RPMI8226 (cell line): ENCODE measurements around the gene ZDHHC11B.

Experiments used
- DNase-seq: peaks from one replicate; pipeline ENCODE4 v3.0.0-alpha.2; 2015

Gene ZDHHC11B

DNA sequence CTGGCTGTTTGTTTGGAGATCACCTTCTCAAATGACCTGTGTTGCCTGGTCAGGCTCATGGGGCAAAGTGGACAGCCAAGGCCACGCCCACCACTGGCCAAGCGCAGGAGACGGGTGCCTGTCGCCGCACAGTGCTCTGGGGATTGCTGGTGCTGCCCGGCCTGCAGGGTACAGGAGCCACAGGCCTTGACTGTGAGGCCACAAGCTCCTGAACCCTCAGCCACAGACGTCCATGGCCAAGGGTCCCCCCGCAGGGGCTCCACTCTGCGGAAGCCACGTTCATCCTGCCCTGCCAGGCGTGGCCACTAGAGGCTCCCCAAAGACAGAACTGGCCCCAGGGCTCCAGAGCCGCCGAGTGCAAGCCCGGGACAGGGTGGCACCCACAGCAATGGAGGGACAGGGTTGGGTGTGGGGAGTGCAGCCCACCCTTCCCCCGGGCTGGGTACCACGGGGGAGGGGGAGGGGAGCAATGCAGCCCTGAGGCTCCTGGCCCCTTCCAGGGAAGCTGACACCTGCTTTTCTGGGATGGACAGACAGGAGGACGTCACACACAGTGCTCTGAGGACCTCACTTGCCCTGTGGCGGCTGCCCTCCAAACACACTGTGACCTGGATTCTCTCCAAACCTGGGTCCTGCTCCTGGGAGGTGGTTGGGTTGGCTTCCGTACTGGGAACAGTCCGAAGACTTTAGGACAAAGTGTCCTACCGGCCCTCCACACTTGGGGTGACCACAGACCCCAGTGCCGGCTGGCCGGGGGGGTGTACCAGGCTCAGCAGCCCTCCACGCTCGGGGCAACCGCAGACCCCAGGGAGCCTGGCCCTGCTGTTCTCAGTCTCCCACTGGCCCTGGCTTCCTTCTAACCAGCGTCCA, 112.8 kb downstream of the ZDHHC11B start:
- peak; percentile 79 for DNase-seq

DNA sequence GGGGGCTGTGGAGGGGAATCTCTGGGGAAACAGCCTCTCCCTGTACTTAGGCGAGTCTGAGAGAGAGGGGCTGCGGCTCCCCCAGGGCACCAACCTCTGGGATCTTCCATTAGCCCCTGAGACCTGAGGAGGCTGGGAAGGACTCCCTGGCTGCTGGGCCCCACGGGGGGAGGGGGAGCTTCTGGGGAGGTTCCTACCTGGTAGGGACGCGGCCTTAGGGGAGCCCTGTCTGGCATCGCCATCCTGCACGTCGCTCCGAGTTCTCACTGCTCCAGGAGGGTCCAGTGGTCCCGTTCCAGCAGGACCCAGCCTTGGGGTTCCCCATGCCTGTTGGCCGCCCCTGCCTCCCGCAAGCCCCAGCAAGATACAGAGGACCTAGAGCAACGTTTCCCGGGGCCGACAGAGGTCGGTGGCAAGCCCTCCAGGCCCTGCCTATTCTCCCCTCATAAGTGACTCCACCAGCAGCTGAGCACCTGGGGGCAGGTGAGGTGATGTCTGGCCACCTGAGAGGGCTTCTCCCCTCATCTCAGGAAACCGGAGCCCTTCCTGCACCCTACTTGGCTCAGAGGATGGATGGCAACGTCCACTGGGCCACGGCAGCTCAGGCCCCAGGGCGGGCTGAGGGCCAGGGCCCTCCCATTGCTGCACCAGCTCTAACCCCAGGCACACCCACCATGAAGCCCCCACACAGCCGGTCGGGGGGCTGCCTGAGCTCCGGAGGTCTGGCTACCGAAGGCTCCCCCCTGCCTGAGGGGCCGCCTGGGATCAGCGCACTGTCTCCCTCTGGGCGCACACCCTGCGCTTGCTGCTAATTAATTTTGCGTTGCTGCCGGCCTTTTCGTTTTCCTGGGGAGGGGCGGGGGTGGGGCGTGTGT, 113.9 kb downstream of the ZDHHC11B start:
- no peak for DNase-seq

DNA sequence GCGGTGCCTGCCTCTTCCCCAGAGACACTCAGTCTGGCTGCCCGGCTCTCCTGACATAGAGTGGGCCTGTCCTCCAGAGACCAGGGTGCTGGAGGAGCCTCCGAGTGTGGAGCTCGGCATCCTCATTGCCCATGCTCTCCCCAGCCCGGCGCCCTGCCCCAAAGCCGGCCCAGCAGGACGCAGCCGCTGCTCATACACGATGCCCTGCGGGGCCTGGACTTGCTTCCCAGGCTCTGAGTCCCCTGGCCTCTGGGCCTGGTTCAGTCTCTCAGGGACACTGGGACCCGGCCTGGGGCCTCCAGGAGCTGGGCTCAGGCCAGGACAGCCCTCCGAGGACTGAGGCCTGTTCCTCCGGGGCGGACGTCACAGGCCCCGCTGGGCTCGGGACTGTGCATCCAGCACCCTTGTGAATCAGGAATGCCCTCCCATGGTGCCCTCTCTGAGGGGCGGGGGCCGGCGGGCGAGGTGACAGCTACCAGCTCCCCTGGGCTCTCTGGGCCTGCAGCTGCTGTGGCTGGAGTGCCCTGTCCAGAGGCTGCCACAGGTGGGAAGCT, 114.6 kb downstream of the ZDHHC11B start:
- no peak for DNase-seq

DNA sequence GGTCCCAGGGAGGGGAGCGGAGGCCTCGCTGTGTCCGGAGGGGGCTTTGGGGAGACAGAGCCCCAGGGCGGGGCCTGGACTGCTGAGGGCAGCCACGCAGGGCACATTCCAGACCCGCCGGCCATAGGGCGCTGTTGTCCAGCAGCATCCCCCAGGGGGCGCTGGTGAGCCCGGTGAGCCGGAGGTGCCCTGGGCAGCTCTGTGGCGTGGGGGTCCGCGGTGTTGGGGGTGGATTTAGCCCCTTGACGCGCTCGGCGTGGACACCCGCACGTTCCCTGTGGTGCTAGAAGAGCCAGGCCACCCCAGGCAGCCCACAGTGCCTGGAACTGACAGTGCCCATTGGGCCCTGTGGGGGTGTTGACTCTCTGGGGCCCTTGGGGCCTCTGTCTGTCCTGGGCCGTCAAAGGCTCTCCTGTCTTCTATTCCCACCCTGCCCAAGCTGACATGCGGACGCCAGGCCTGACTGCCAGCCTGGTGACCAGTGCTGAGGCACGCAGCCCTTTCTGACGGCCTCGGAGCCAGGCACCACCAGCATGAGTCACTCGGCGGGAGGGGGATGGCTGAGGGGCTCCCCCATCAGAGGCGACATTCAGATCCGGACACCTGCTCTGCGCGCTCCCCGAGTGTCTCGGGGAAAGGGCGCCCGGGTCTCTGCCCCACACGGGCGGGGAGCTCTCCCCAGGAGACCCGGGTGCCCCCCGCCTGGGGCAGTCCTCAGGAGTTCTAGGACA, 115.3 kb downstream of the ZDHHC11B start:
- peak; percentile 33 for DNase-seq

DNA sequence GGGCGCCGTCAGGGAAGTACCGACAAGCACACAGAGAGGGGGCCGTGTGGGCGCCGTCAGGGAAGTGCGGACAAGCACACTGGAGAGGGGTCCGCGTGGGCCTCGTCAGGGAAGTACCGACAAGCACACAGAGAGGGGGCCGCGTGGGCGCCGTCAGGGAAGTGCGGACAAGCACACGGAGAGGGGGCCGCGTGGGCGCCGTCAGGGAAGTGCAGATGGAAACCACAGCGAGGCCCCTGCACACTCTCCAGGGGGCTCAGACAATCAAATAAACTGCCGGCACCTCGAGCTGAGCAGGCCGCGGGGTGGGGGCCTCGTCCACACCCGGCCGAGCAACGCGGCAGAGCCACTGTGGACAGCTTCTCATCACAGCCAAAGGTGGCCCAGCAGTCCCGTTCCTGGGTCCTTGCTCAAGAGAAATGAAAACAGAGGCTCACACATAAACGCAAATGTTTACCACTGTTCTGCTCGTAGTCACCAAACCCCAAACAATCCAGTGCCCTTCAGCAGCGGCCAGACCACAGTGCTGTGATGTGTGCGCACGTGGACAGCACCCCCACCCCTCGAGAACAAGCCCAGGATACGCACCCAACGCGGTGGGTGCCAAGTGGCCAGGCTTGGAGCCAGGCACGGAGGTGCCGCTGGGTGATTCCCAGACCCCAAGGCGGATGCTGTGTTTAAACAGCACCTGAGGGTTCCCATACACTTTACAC, 116.1 kb downstream of the ZDHHC11B start:
- no peak for DNase-seq

DNA sequence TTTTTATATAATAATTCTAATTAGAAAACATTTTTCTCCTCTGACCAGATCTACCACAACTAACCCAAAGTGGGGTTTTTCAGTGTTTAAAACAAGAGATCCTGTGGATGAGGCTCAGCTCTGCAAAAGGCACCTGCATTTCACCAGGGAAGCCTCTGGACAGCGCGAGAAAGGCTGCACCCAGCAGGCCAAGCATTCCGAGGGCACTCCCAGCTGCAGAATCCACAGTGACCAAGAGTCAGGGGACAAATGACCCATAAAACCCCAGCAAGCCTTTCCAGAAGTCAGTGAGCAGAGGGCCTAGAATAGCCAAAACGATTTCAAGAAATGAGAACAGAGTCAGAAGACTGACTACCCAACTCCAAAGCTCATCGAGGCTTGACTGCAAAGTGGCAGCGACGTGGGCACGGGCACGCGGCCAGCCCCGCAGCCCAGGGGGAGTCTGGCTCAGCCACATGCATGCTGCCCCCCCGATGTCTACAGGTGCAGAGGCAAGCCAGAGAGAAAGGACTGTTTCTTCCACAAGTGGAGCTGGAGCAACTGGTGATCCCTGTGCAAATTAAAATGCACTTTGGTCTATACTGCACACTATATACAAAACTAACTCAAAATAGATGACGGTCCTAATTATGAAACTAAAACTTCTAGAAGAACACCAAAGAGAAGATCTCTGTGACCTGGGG, 117.6 kb downstream of the ZDHHC11B start:
- no peak for DNase-seq

DNA sequence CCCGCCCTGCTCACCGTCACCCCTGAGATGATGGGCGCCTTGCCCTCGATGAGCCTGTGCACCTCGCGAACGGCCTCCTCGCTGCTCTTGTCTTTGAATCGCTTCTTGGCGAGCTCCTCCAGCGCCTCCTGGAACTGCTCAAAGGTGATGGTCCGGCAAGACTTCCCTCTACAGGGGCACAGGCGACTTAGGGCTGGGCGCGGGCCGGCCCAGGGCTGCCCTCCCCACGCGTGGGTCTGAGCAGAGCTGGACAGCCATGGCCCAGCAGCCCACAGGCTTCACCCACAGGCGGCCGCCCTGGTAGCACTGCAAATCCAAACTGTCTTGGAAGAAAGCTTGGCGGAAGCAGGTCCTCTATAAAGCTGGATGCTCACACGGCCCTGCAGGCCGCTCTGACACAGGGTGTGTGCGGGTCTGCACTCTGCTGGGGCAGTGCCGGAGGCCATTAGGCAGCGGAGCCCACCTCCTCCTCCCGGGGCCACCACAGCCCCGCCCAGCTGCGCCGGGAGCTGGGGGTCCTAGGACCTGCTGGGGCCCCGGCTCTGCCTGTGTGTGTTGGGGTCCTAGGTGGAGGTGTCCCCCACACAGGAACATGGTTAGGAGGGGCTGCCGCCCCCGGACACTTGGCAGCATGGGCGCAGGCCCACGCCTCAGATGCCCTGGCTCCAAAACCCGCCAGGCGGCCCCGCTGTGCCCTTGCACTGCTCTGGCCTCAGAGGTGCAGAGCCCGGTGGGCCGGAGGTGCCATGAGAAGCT, 118.4 kb downstream of the ZDHHC11B start:
- DNase-seq, result no peak

DNA sequence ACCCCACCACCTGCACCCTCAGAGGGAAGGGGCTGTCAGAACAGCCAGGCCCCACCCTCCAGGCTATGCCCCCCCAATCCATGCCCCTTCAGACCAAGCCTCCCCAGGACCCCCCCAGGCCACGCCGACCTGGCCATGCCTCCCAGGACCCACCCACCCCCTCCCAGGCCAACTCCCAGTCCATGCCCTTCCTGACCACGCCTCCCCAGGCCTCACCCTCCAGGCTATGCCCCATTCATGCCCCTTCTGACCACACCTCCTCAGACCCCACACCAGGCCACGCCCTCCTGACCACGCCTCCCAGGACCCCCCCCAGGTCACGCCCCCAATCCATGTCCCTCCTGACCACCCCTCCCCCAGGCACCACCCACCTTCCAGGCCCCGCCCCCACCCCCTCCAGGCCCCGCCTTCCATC, 119.0 kb downstream of the ZDHHC11B start:
- no peak for DNase-seq

DNA sequence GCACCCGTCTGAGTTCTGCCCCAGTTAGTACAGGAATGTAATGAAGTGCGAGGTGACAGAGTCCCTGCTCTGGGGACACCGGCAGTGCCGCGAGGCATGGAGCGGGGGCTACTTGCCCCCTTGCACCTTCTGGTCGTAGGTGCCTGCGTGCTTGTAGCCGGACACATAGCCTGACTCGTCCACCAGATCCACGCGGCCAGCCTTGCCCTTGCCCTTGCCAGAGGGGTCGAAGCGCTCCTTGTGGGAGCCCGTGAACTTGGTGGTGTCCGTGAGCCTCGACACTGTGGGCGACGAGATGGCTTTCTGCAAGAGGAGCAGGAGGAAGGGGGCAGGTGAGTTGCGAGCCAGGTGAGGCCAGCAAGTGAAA, 119.6 kb downstream of the ZDHHC11B start:
- DNase-seq, result no peak

DNA sequence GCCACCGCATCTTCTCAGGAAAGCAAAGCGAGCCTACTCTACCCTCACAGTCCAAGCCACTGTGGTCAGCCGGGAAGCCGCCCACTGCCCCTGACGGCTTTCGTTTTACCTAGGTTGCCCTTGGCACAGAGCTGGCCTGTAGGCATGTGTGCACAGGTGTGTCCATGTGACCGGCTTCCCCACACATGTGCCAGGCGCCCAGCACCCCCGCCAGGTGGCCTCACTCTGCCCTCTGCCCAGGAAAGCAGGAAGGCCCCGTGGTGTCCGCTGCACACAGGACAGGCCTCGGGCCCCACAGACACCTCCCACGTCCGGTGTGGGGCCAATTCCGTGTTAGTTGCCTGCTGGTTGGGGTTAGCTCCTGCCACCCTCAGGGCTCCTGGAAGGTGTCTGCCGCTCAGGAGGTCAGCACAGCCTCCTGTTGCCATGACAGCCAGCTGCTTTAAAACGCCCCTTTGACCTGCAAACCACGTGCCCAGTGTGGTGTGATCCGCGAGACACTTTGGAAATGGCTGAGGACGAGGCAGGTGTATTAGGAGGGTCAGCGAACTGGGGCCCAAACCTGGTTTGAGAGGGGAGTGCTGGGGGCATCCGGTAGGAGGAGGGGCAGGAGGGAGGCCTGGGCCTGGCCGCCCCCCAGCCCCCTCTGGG, 120.1 kb downstream of the ZDHHC11B start:
- DNase-seq, result no peak

DNA sequence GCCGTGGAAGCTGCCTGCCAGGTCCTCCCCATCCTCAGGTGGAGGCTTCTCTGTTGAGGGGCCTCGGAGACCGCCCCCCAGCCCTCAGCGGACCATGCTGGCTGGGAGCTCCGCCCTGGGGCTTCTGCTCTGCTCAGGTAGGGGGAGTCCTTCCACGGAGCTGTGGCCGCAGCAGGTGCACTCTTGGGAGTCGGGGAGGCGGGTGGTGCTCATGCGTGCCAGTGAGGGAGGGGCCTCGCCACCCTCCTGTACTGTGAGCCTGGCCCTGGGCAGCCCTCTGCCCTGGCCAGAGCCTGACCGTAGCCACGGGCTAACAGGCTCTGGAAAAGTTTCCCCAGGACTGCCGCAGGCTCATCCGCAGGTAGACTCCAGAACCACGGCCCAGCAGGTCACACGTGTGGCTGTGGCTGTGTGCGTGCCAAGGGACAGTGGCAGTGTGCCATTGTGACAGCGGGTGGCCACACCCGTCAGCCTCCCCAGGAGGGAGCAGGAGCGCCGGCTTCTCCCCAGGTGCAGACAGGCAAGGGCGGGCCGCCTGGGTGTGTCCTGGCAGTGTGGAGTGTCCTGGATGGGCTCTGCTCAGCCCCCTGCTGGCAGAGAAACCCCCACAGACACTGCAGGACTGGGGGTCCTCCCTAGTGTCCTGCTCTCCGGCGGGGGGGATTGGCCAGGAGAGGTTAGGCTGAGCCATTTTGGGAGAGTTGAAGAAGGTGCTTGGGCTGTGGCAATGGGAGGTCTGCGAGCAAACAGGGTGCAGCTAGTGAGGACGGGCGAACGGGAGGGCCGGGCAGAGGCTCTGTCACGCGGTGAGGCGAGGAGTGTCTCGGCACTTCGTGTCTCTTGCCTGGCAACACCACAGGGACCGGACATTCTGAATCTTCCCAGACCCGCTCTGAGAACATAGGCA, 120.8 kb downstream of the ZDHHC11B start:
- DNase-seq, result no peak

DNA sequence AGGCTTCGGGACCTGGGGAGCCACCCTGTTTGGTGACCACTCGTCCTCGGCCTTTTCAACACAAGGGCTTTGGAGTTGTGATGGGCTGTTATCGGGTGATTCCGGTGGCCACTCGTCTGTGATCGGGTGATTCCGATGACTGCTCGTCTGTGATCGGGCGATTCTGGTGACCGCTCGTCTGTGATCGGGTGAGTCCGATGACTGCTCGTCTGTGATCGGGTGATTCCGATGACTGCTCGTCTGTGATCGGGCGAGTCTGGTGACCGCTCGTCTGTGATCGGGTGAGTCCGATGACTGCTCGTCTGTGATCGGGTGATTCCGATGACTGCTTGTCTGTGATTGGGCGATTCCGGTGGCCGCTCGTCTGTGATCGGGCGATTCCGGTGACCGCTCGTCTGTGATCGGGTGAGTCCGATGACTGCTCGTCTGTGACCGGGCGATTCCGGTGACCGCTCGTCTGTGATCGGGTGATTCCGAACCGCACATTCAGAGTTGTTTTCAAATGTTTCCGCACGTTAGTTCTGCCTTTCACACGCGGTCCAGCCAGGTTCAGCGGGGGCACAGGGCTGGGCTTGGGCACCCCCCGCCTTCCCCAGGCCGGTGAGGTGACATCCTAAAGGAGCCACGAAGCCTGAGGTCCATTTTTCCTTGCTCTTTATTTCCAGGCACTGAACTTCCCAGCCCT, 121.6 kb downstream of the ZDHHC11B start:
- no peak for DNase-seq

DNA sequence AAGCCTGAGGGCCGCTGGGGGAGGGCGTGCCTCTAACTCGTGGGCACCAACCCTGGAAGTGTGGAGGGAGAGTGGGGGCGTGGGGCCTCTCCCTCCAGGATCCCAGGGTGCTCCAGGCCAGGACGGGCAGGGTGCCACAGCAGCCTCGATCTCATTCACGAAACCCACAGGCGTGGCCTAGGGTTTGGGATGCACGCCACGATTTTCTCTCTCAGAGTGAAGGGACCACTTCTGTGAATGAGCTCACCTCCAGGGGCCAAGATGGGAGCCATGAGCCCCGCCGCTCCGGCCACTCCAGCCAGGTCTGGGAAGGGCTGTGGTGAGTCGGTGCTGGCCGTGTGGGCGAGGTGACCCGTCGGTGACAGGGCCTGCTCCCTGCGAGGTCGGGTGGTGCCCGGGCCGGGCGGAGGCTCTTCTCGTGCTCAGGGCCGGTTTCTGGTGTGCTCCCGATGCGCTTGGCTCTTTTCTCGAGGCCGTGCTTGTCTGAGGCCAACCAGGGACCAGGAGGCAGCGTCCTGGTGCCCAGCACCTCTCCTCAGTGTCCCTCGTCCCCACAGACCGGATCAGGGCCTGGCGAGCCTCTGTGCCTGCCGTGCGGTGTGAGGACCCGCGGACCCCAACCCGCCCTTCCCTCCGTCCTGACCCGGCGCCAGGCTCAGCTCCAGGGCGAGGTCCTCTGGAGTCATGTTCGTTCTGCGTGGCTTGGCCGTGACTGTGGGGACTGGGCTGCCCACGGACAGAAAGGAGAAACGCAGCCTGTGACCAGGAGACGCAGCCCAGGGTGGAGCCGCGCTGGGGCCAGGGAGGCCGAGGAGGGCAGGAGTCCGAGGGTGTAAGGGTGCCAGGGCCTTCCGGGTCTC, 122.4 kb downstream of the ZDHHC11B start:
- no peak for DNase-seq

DNA sequence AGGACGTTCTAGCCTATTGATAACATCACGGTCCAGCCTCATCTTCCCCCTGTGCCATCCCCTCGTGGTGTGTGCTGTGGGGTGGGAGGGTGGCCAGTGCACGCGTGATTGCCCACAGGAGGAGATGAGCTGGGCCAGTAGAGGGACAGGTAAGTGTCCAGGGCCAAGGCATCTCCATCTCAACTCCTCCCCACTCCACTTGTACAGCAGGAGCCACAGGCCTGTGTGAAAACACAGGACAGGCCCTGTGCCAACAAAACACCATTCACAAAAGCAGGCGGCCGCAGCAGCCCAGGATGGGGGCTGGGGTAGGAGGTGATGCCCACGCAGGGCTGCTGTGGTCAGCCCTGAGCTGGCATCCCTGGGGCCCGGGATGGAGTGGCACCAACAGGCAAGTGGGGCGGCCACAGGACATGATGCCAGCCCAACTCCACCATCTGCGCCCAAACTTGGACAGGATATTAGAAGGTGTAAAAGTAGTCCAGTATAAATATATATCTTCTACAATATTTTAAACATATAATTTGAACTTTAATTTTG, 124.0 kb downstream of the ZDHHC11B start:
- no peak for DNase-seq
